ENCODE data around the gene RGL2.

- TF ChIP-seq CTCF (conservative IDR thresholded peaks at IDR 0.05; ENCODE audit: low read depth, low read length) (no peak), EZH2 (IDR thresholded peaks at IDR 0.05; ENCODE audit: borderline replicate concordance, low read depth, low read length, poor library complexity, severe bottlenecking) (no peak)
These were observed 55.3 kb downstream of the RGL2 start for GRCh38 chr6:33243476-33243875.
